Skeletal muscle tissue (tissue), 4 donors: ENCODE results near the gene ST13. TPM values are rescaled to one million over a fixed set of nuclear protein-coding genes. Genes with fewer than 3 reads are reported as not detected.

Experiments used
- H3K27ac ChIP-seq: one replicate; pipeline ENCODE4 v1.7.0; 2013; ENCODE audit warnings: mild to moderate bottlenecking, low read depth, low read length, inconsistent platforms
- H3K27me3 ChIP-seq, 3 donors: one replicate each; pipeline ENCODE4 v1.7.0; 2013; ENCODE audit warnings: low read length in 3 of 3; ENCODE audit not compliant: control insufficient read depth in 3 of 3, insufficient read depth in 3 of 3
- H3K36me3 ChIP-seq, 3 donors: one replicate each; pipeline ENCODE4 v1.7.0; 2013; ENCODE audit warnings: low read length in 3 of 3; ENCODE audit not compliant: control insufficient read depth in 3 of 3, insufficient read depth in 3 of 3
- H3K4me1 ChIP-seq, 3 donors: one replicate each; pipeline ENCODE4 v1.7.0; 2013; ENCODE audit warnings: low read length in 3 of 3, mild to moderate bottlenecking in 3 of 3; ENCODE audit not compliant: control insufficient read depth in 3 of 3, insufficient read depth in 3 of 3
- H3K4me3 ChIP-seq, 3 donors: one replicate each; pipeline ENCODE4 v1.7.0; 2013; ENCODE audit warnings: low read length in 3 of 3
- H3K9ac ChIP-seq, 3 donors: one replicate each; pipeline ENCODE4 v1.7.0; 2013; ENCODE audit warnings: low read length in 3 of 3, mild to moderate bottlenecking in 3 of 3, moderate library complexity in 2 of 3, low read depth in 1 of 3
- H3K9me3 ChIP-seq, 3 donors: one replicate each; pipeline ENCODE4 v1.7.0; 2013; ENCODE audit warnings: low read length in 3 of 3; ENCODE audit not compliant: control insufficient read depth in 3 of 3
- total RNA-seq: library from RNA; depleted of rRNA; stranded (reverse); fragments of >200 nt; gene quantifications from one replicate; pipeline ENCODE4 v1.2.3, GENCODE V29; 2014
- donor health status: Osteomylitis.

The ST13 gene
- total RNA-seq, 1 donor from 2014 or later, result 203 TPM

DNA sequence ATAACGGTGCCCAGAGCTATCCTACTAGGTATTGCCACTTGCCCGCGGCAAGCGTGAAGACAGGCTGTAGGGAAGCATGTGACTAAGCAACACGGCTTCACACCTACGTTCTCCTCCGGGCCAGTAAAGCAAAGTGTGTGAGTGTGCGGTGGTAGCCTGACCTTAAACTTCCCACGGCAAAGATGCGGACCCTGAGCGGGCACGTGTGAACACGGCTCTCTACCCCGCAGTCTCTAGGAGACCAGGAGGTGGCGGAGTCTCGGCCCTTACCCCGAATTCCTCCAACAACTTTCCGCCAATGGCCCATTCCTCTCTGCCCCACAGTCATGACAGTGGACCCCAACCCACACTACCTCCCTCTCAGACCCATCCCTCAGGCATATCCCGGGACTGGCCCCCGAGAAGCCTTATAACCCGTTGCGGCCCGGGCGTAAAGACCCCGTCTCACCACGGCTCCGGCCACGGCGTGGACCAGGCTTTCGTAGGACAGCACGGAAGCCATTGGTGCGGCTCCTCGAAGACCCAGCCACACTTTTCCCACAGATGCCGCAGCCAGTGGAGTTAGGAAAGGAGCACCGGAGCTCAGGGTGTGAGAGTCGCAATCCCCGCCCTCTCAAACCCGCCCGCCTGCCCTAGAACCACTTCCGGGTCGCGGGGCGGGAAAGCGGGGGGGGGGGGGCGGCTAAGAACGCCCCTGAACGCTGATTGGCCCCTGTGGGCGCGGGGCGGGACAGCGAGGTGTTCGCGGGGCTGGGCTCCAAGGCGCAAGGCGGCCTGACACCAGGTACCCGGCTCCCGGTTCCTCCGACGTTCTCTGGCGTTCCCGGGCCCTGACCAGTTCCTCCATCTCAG is 37.5 kb downstream of the ST13 start, which contains the start of gene SLC25A17:
Gene SLC25A17, minus strand, starts transcription at position 600 of the 852 bp plus-strand sequence. Its CDS starts 98 bp downstream, at position 502.
- Histone ChIP-seq H3K27me3 (no peaks in the 10 kb centered on the region), H3K4me1 (peaks cover 21 to 30% (median 25%) of the 10 kb centered on the region in 3 donors), H3K9ac (peak within 1 kb of the TSS; percentile 94 to 99 (median 94)), H3K4me3 (peak within 1 kb of the TSS; percentile 94 to 99 (median 96)), H3K27ac (peak within 1 kb of the TSS; percentile 84), H3K9me3 (no peaks in the 10 kb centered on the region), H3K36me3 (peaks cover 0 to 10% (median 6%) of the 10 kb centered on the region in 3 donors)

DNA sequence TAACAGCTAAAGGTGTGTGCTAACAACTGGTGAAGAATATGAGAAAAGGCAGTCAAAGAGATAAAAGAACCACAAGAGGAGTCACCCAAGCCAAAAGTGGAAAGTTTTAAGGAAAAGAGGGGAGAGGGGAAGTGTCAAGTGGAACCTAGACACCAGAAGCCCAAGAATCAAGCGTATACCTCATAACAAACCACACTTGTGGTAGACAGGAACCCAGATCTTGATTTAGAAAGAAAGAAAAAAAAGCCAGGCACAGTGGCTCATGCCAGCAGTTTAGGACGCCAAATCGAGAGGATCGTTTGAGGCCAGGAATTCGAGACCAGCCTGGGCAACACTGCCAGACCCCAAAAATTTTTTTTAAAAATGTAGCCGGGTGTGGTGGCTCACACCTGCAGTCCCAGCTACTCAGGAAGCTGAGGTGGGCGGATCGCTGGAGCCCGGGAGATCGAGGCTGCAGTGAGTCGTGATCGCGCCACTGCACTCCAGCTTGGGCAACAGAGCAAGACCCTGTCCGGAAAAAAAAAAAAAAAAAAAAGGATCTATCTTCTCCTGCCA is 38.2 kb downstream of the ST13 start:
- Histone ChIP-seq H3K4me3 (peak overlapping the region; percentile 94 to 99 (median 96)), H3K27ac (peak overlapping the region; percentile 84), H3K4me1 (peaks cover 21 to 30% (median 25%) of the 10 kb centered on the region in 3 donors)

GRCh38 chr22:40817737-40818136 is 38.7 kb downstream of the ST13 start:
- Histone ChIP-seq H3K9ac (peak overlapping the region; percentile 10 to 64 (median 45)), H3K9me3 (no peaks in the 10 kb centered on the region), H3K27ac (no peak overlapping the region), H3K27me3 (no peaks in the 10 kb centered on the region), H3K4me3 (peak overlapping the region in 2 of 3 donors; percentile 94 to 96), H3K36me3 (no peaks in the 10 kb centered on the region), H3K4me1 (peaks cover 21 to 30% (median 25%) of the 10 kb centered on the region in 3 donors)

More for the DNA sequence above, 38.2 kb downstream of the ST13 start:
- Histone ChIP-seq H3K27me3 (no peaks in the 10 kb centered on the region), H3K9me3 (no peaks in the 10 kb centered on the region), H3K36me3 (peaks cover 0 to 3% (median 0%) of the 10 kb centered on the region in 3 donors), H3K9ac (peak overlapping the region; percentile 94 to 99 (median 94))

DNA sequence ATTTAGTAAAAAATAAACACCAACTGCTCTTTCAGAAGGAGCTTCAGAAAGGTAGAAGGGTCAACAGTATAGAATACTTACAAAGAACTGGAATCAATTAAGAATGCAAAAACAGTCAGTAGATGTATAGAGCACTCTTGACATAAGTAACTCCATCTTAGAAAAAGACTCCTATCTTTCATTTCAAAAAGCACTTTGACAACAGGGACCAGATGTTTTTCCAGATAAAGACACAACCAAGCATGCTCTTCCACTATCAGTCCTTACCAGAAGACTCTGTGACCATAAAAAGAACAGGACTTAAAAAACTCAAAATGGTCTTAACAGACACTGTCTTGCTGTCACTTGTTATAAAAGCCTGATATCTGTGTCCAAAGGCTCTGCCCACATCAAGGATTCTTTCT is 42.5 kb downstream of the ST13 start:
- Histone ChIP-seq H3K4me3 (no peak overlapping the region), H3K9me3 (no peaks in the 10 kb centered on the region), H3K36me3 (peaks cover 0 to 2% (median 0%) of the 10 kb centered on the region in 3 donors), H3K27me3 (no peaks in the 10 kb centered on the region), H3K27ac (no peak overlapping the region), H3K4me1 (peaks cover 13 to 19% (median 15%) of the 10 kb centered on the region in 3 donors), H3K9ac (no peak overlapping the region)

GRCh38 chr22:40808018-40808841 is 48.2 kb downstream of the ST13 start:
- peaks cover 0 to 2% (median 0%) of the 10 kb centered on the region in 3 donors for H3K36me3 ChIP-seq
- no peaks in the 10 kb centered on the region for H3K9me3 ChIP-seq
- H3K27ac ChIP-seq, result no peak overlapping the region
- no peaks in the 10 kb centered on the region for H3K27me3 ChIP-seq
- no peaks in the 10 kb centered on the region for H3K4me1 ChIP-seq
- H3K4me3 ChIP-seq, result no peak overlapping the region
- no peak overlapping the region for H3K9ac ChIP-seq

DNA sequence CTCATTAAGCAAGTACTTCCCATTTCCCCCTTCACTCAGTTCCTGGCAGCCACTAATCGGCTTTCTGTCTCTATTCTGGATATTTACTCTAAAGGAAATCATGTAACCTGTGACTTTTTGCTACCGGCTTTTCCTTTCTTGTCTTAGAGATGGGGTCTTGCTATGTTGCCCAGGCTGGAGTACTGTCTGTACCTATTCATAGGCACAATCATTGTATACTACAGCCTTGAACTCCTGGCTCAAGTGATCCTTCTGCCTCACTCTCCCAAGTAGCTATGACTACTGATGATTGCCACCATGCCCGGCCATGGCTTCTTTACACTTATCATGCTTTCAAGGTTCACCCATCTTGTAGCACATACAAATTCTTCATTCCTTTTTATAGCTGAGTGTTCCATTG is 49.7 kb downstream of the ST13 start:
- Histone ChIP-seq H3K36me3 (peaks cover 0 to 2% (median 0%) of the 10 kb centered on the region in 3 donors), H3K4me3 (no peak overlapping the region), H3K9me3 (no peaks in the 10 kb centered on the region), H3K9ac (no peak overlapping the region), H3K27ac (no peak overlapping the region), H3K4me1 (no peaks in the 10 kb centered on the region), H3K27me3 (no peaks in the 10 kb centered on the region)

- H3K27ac ChIP-seq, result no peak overlapping the region
- no peak overlapping the region for H3K9ac ChIP-seq
- no peak overlapping the region for H3K4me3 ChIP-seq
- H3K9me3 ChIP-seq, result no peaks in the 10 kb centered on the region
- no peaks in the 10 kb centered on the region for H3K4me1 ChIP-seq
- no peaks in the 10 kb centered on the region for H3K27me3 ChIP-seq
- H3K36me3 ChIP-seq, result no peaks in the 10 kb centered on the region
Measured at GRCh38 chr22:40805699-40806203, 50.7 kb downstream of the ST13 start.

DNA sequence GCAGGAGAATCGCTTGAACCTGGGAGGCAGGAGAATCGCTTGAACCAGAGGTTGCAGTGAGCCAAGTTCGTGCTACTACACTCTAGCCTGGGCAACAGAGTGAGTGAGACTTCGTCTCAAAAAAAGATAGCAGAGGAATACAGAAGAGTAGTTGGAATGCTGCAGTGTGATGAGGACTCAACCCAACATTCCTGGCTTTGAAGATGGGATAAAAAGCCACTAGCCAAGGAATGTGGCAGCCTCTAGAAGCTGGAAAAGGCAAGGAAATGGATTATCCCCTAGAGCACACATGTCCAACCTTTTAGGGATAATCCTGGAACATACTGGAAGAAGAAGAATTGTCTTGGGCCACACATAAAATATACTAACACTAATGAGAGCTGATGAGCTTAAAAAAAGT is 51.2 kb downstream of the ST13 start:
- H3K9ac ChIP-seq, result no peak overlapping the region
- H3K4me3 ChIP-seq, result no peak overlapping the region
- H3K27me3 ChIP-seq, result no peaks in the 10 kb centered on the region
- H3K36me3 ChIP-seq, result no peaks in the 10 kb centered on the region
- no peaks in the 10 kb centered on the region for H3K9me3 ChIP-seq
- no peak overlapping the region for H3K27ac ChIP-seq
- H3K4me1 ChIP-seq, result no peaks in the 10 kb centered on the region

DNA sequence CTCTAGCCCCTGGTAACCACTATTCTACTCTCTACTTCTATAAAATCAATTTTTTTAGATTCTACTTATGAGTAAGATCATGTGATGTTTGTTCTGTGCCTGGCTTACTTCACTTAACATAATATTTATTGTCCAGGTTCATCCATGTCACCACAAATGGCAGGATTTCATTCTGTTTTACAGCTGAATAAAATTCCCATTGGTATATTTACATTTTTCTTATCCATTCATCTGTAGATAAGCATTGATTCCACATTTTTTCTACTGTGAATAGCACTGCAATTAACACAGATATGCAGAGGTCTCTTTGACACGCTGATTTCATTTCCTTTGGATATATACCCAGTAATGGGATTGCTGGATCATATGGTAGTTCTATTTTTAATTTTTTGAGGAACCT is 53.1 kb downstream of the ST13 start:
- H3K9ac ChIP-seq, result no peak overlapping the region
- H3K27me3 ChIP-seq, result no peaks in the 10 kb centered on the region
- H3K27ac ChIP-seq, result no peak overlapping the region
- no peaks in the 10 kb centered on the region for H3K4me1 ChIP-seq
- H3K36me3 ChIP-seq, result no peaks in the 10 kb centered on the region
- no peaks in the 10 kb centered on the region for H3K9me3 ChIP-seq
- no peak overlapping the region for H3K4me3 ChIP-seq
